NCI-H2171 (cell line): ENCODE data around the gene ZCCHC4.
"Not testable (repeated sequence)": the region's sequence is repeated elsewhere in the genome, so short reads cannot be mapped to it uniquely, and the experiment has no call there.

Experiments
- DNase-seq: peaks from one replicate; lab custom pipeline; 2025; lab: John Stamatoyannopoulos, UW

The ZCCHC4 gene

DNA sequence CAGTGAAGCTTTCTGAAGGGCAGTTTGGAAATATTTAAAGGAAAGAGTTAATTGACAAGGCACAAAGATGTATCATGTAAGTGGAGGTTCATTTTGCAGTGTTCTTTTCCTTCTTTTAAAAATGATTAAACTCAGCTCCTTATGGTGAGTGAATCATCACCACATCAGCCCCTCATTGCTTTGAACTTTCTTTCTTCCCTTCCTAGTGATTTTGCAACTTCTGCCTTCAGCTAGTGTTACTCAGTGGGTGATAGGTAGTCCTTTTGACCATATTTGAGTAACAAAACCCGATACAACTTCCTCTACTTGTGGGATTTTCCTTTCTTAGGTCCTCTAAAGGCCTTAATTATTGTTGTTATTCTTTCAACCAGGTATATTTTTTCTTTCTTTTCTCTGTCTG, 8.2 kb downstream of the ZCCHC4 start:
- DNase-seq = no peak

GRCh38 chr4:25321703-25322102, 9.1 kb downstream of the ZCCHC4 start:
- no peak for DNase-seq

GRCh38 chr4:25328463-25328862, 15.9 kb downstream of the ZCCHC4 start:
- DNase-seq = not testable (repeated sequence)

DNA sequence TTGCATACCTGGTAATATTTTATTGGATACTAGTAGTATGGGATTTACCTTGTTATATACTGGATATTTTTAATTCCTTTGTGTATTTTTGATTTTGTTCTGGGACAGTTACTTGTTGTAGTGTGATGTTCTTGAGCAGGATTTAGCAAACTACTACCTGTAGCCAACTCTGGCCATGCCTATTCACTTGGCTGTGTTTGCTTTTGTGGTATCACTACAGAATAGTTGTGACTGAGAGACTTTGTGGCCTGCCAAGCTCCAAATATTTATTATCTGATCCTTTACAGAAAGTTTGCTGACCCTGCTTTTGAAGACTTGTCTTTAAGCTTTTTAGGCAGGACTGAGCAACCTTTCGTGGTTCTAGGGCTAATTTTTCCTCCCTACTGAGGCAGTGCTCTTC, 17.8 kb downstream of the ZCCHC4 start:
- no peak for DNase-seq

DNA sequence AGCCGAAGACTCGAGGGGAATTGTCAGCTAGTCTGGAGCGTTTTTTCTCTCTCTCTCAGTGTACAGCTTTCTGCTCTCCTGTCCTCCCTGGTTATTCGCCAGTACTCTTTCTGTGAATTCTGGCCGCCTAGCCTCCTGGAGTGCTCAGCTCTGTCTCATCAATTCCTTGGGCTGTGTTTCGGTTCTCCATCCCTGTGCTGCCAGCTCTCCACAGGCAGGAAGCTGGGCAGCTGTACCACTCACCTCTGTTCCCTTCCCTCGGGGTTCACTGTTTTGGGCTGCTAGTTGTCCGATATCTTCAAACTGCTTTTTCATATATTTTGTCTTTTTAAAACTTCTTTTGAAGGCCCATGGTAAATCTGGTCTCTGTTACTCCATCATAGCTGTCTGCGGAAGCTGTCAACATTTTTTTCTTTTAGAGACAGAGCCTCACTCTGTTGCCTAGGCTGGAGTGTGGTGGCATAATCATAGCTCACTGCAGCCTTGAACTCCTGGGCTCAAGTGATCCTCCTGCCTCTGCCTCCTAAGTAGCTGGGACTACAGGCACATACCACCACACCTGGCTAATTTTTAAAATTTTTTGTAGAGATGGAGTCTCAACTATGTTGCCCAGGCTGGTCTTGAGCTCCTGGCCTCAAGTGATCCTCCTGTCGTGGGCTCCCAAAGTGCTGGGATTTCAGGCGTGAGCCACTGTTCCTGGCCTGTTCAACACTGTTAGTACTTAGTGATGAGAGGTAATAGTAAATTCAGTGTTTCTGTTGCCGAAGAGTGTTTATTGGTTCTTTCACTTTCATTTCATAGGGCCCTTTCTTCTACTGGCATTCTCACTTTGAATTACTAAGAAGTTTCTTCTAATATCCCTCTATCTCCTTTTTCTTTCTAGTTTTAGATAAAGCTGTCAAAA, 18.6 kb downstream of the ZCCHC4 start:
- no peak for DNase-seq

DNA sequence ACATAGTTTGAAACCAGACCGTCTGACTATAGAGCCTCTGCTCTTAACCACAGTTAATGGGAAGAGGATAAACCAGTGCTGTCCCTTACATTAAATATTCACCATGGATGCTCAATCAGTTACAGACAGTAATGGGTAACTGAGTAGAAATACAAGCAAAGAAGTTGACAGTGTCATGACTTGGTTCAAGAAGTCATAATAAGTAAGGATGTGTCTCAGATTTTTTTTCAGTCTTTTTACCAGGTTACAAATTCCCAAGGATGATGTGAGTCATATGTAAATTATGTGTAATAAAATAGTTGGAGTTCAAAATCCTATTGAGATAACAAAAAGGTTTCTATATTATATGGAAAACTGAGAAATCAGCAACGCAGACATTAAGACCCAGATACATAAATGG, 31.1 kb downstream of the ZCCHC4 start:
- DNase-seq = no peak

- no peak for DNase-seq
Observed at GRCh38 chr4:25345744-25346143, 33.2 kb downstream of the ZCCHC4 start.

GRCh38 chr4:25346913-25347312, 34.3 kb downstream of the ZCCHC4 start:
- no peak for DNase-seq

- no peak for DNase-seq
Observed at GRCh38 chr4:25347473-25347872, 34.9 kb downstream of the ZCCHC4 start.

GRCh38 chr4:25347971-25348370, 35.4 kb downstream of the ZCCHC4 start:
- no peak for DNase-seq

GRCh38 chr4:25350561-25350960, 38.0 kb downstream of the ZCCHC4 start:
- no peak for DNase-seq

DNA sequence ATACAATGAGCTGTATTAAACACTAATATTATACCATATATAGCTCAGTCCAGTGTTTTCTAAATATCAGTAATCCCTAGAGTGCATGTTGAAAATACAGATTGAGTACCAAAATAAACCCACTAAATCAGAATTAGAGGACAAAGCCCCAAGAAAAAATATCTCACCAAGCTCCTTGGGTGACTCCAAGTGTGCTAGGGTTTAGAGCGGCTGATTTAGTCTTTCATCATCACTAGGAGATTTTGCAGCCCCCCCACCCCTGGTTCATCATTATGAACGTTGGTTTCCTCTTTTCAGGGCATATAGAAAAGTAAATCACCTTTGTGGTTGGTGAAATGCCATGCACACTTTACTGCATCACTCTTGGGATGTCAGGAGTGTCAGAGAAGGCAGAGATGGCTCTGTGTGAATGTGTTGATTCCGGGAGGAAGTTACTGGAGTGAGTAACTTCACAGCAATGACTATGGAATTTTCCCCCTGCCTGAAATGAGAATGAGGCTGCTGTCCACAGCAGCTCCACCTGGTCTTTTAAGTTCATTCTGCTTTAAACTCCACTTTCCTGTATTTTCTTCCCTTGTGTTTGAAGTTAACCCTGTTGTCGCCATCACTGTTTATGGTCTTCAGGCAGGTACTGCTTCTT, 39.3 kb downstream of the ZCCHC4 start:
- DNase-seq = no peak

DNA sequence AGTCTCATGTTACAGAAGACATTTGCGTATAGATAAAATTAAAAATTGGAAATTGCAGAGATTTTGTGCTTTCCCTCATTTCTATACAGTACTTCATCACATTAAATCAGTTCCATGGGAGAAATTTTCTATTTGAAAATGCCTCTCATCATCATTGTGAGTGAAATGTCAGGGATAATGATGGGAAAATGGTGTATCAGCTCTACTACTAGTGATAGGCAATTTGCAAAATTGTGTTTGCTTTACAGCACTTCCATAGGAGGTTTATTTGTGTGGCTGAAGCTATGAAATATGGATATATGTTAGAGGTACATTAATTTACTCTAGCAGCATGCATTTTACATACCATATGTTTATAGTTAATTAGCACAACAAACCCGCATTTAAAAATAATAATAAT, 43.5 kb downstream of the ZCCHC4 start:
- DNase-seq = no peak

GRCh38 chr4:25358515-25359275, 46.1 kb downstream of the ZCCHC4 start:
- DNase-seq = peak; percentile 12

- DNase-seq = no peak
Observed at GRCh38 chr4:25361253-25361652, 48.7 kb downstream of the ZCCHC4 start.

DNA sequence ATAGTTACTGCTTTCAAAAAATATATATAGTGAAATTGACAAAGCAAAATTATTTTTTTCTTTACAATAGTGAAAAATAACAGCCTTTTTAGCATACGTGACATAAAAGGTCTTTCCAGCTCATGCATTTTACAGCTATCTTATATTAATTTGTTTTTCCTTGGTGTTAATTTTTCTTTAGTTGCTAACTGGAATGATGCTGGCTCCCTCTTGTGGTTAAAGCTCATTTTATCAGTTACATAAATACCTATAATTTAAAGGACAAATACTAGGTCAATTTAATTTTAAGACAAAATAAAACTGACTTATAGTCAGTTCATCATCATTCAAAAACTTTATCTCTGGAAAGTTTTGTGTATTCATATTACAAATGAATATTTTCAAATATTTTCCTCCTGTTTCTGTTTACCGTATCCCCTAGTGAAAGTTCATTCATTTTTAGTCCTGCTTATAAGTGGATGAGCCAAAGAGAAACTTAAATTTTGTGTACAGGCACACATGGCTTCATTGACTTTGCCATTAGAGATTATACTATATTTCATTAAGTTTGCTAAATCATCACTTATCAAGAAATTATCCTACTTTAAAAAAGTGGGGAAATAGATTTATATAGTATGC, 54.5 kb downstream of the ZCCHC4 start:
- no peak for DNase-seq

DNA sequence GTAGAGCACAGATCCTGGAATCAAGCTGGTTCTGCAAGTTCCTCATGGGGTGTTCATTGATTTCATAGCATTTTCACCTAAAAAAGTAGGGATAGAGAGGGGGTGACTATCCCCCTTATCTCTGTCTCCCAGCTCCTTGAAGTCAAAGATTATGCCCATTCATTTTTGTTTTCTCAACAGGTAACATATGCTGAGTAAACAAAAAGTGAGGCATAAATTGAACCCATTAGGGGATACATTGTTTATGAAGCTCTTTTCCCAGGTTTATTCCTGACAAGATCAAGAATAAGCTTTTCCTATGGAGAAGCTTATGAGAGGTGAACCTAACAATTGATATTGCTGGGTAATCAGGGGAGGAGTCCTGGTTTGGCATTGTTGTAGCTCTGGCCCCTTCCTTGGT, 55.3 kb downstream of the ZCCHC4 start:
- no peak for DNase-seq

GRCh38 chr4:25368315-25368714, 55.7 kb downstream of the ZCCHC4 start:
- DNase-seq = no peak

DNA sequence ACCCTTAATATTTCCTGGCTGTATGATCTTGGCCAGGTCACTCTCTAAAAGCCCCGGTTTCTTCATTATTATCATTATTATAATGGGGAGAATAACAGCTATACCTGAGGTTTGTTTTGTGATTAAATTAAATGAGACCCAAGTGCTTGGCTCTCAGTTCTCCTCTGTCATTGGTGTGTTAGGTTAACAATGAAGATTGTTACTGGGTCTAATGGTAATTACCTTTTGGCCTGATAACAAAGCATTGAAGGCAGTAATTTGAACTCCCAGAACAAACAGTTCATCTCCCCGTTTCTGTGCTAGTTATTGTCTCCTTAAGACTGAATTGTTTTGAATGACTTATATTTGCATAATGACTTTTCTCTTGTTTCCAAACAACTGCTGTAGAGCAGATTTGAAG, 57.7 kb downstream of the ZCCHC4 start:
- DNase-seq = no peak

GRCh38 chr4:25372549-25372948, 60.0 kb downstream of the ZCCHC4 start:
- DNase-seq = not testable (repeated sequence)

DNA sequence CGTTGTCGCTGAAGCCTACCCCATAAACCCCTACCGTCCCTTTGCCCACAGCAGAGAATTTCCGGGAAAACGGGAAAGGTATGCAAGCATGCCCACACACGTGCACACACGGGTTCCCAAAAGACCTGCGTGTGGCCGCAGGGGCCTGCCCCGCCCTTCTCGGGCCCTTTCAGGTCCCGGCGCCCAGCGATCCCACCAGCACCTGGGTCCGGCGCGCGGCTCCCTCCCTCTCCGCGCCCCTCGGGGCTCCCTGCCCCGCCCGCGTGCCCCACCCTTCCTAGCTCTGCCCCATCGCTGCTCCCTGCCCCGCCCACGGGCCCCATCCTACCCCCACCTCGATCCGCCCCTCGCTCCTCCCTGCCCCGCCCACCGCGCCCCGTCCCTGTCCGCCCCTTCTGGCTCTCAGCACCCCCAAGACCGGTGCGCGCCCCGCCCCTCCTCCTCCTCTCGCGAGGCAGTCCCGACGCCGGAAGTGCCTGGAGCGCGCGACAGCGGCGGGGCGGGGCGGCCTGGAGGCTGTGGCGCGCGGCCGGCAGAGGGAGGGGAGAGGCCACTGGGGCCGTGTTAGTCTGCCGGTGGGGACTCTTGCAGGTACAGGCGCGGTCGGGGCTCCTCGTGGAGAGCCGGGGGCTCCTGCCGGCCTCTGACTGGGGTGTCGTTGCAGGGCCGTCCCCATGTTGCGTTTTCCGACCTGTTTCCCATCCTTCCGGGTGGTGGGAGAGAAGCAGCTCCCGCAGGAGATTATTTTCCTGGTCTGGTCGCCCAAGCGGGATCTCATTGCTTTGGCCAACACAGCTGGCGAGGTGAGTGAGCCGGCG, 64.4 kb downstream of the ZCCHC4 start, which contains the start of gene ANAPC4:
ANAPC4 (plus strand) TSS at position 510 of the 818 bp plus-strand sequence; CDS start at position 675, 165 bp downstream.
- DNase-seq = peak; percentile 81
